ENCODE measurements around the gene PPP3CA.
A peak's percentile ranks its signal among the peaks of the same experiment; 100 is the strongest.

Gene PPP3CA

GRCh38 chr4:101286663-101287062, 60.7 kb downstream of the PPP3CA start:
- no peak for DNase-seq

GRCh38 chr4:101285985-101286384, 61.3 kb downstream of the PPP3CA start:
- no peak for DNase-seq

GRCh38 chr4:101284546-101284945, 62.8 kb downstream of the PPP3CA start:
- peak in 1 of 3 donors; percentile 31 for DNase-seq

GRCh38 chr4:101283434-101283833, 63.9 kb downstream of the PPP3CA start:
- peak; percentile 27 to 43 (median 31) for DNase-seq

GRCh38 chr4:101282076-101282844, 65.1 kb downstream of the PPP3CA start:
- DNase-seq, result peak; percentile 68 to 80 (median 76)

- no peak for DNase-seq
These were observed 66.3 kb downstream of the PPP3CA start for GRCh38 chr4:101280866-101281600.

- DNase-seq, result peak; percentile 79 to 92 (median 85)
These were observed 67.9 kb downstream of the PPP3CA start for GRCh38 chr4:101279377-101279871.

- no peak for DNase-seq
These were observed 69.7 kb downstream of the PPP3CA start for GRCh38 chr4:101277671-101278070.

- DNase-seq, result no peak
These were observed 70.7 kb downstream of the PPP3CA start for GRCh38 chr4:101276661-101277060.

- peak in 2 of 3 donors; percentile 30 to 31 for DNase-seq
These were observed 72.2 kb downstream of the PPP3CA start for GRCh38 chr4:101274888-101275752.

GRCh38 chr4:101271516-101271915, 75.8 kb downstream of the PPP3CA start:
- DNase-seq, result no peak

- no peak for DNase-seq
These were observed 77.6 kb downstream of the PPP3CA start for GRCh38 chr4:101269682-101270081.

GRCh38 chr4:101265816-101266172, 81.5 kb downstream of the PPP3CA start:
- DNase-seq, result no peak

- no peak for DNase-seq
These were observed 82.1 kb downstream of the PPP3CA start for GRCh38 chr4:101264993-101265815.

- no peak for DNase-seq
These were observed 82.8 kb downstream of the PPP3CA start for GRCh38 chr4:101264512-101264911.

- no peak for DNase-seq
These were observed 84.6 kb downstream of the PPP3CA start for GRCh38 chr4:101262683-101263082.

- DNase-seq, result no peak
These were observed 87.5 kb downstream of the PPP3CA start for GRCh38 chr4:101259876-101260275.

GRCh38 chr4:101258883-101259282, 88.4 kb downstream of the PPP3CA start:
- peak in 1 of 3 donors; percentile 15 for DNase-seq

- DNase-seq, result no peak
These were observed 91.1 kb downstream of the PPP3CA start for GRCh38 chr4:101256222-101256621.

GRCh38 chr4:101254776-101255175, 92.5 kb downstream of the PPP3CA start:
- peak in 2 of 3 donors; percentile 38 to 40 for DNase-seq

GRCh38 chr4:101253121-101253520, 94.2 kb downstream of the PPP3CA start:
- no peak for DNase-seq

GRCh38 chr4:101252721-101253120, 94.6 kb downstream of the PPP3CA start:
- peak; percentile 12 to 37 (median 21) for DNase-seq

Data from suppressor macrophage treated with lipopolysaccharide for 1 hour (primary cell).